Naive B cell (primary cell): ENCODE measurements around the gene RARA. TPM values are rescaled to one million over a fixed set of nuclear protein-coding genes. Genes with fewer than 3 reads are reported as not detected.

Experiments used
- ATAC-seq, 2 donors: fragments of 150-1000 bp; cut with Tn5 transposase; 2 replicates each; pipeline ENCODE4 v1.10.0; 2021; ENCODE audit warnings: low read depth in 2 of 2, mild to moderate bottlenecking in 2 of 2, moderate library complexity in 2 of 2
- DNase-seq: peaks from one replicate; pipeline ENCODE4 v3.0.0; 2022
- H3K27ac Mint-ChIP-seq, 6 donors: one replicate each; pipeline ENCODE4 v1.8.0; 2020 to 2022; ENCODE audit warnings: mild to moderate bottlenecking in 6 of 6, mixed read lengths in 6 of 6, moderate library complexity in 5 of 6, inconsistent platforms in 2 of 6
- H3K27me3 Mint-ChIP-seq, 3 donors: one replicate each; pipeline ENCODE4 v1.8.0; 2021 to 2022; ENCODE audit warnings: mixed read lengths in 3 of 3, mild to moderate bottlenecking in 1 of 3
- H3K36me3 Mint-ChIP-seq, 2 donors: one replicate each; pipeline ENCODE4 v1.8.0; 2020 to 2022; ENCODE audit warnings: mixed read lengths in 2 of 2, inconsistent platforms in 1 of 2, mild to moderate bottlenecking in 1 of 2
- H3K4me1 Mint-ChIP-seq, 3 donors: one replicate each; pipeline ENCODE4 v1.8.0; 2020 to 2022; ENCODE audit warnings: mixed read lengths in 3 of 3, inconsistent platforms in 1 of 3, mild to moderate bottlenecking in 1 of 3, moderate library complexity in 1 of 3
- H3K4me3 Mint-ChIP-seq, 8 donors: one replicate each; pipeline ENCODE4 v1.8.0; 2020 to 2022; ENCODE audit warnings: mild to moderate bottlenecking in 8 of 8, mixed read lengths in 8 of 8, moderate library complexity in 8 of 8, inconsistent platforms in 2 of 8
- H3K9me3 Mint-ChIP-seq, 7 donors: one replicate each; pipeline ENCODE4 v1.8.0; 2020 to 2022; ENCODE audit warnings: mixed read lengths in 7 of 7, mild to moderate bottlenecking in 5 of 7, inconsistent platforms in 2 of 7, moderate library complexity in 1 of 7
- polyA plus RNA-seq, 6 donors: library from polyadenylated mRNA; unstranded; fragments of 300-500 nt; fragmentation: Illumina TruSeq; gene quantifications; one replicate each; pipeline ENCODE4 v1.2.3, GENCODE V29; 2021; ENCODE audit warnings: low read depth in 6 of 6

Gene RARA
- polyA plus RNA-seq, 6 donors from 2014 or later: 3.1 to 12.6 (median 7.8) TPM

GRCh38 chr17:40350689-40351358 is 41.8 kb downstream of the RARA start:
- Mint-ChIP-seq H3K4me3 (no peak overlapping the region), H3K27me3 (no peaks in the 10 kb centered on the region), H3K27ac (peak overlapping the region in 4 of 6 donors; percentile 52 to 99 (median 66)), H3K9me3 (no peaks in the 10 kb centered on the region), H3K4me1 (peaks cover 61 to 77% (median 71%) of the 10 kb centered on the region in 3 donors), H3K36me3 (peaks cover 0 to 19% of the 10 kb centered on the region in 2 donors)
- DNase-seq (no peak), ATAC-seq (no peak)

- ATAC-seq: peak; percentile 31 to 47
These were observed 42.6 kb downstream of the RARA start for GRCh38 chr17:40351359-40352236.

GRCh38 chr17:40352237-40352778 is 43.3 kb downstream of the RARA start:
- Mint-ChIP-seq H3K9me3 (no peaks in the 10 kb centered on the region), H3K27me3 (no peaks in the 10 kb centered on the region), H3K27ac (peak overlapping the region; percentile 70 to 99 (median 86)), H3K4me1 (peaks cover 46 to 62% (median 56%) of the 10 kb centered on the region in 3 donors), H3K36me3 (peaks cover 0 to 19% of the 10 kb centered on the region in 2 donors), H3K4me3 (peak overlapping the region in 2 of 8 donors; percentile 66 to 69)
- ATAC-seq: no peak
- no peak for DNase-seq

More at GRCh38 chr17:40351359-40352236, 42.6 kb downstream of the RARA start:
- no peaks in the 10 kb centered on the region for H3K27me3 Mint-ChIP-seq
- H3K36me3 Mint-ChIP-seq: peaks cover 0 to 19% of the 10 kb centered on the region in 2 donors
- no peaks in the 10 kb centered on the region for H3K9me3 Mint-ChIP-seq
- H3K27ac Mint-ChIP-seq: peak overlapping the region; percentile 59 to 99 (median 86)
- peak overlapping the region in 4 of 8 donors; percentile 10 to 49 (median 22) for H3K4me3 Mint-ChIP-seq
- H3K4me1 Mint-ChIP-seq: peaks cover 53 to 69% (median 63%) of the 10 kb centered on the region in 3 donors
- DNase-seq: peak; percentile 39

- H3K9me3 Mint-ChIP-seq: no peaks in the 10 kb centered on the region
- peaks cover 0 to 19% of the 10 kb centered on the region in 2 donors for H3K36me3 Mint-ChIP-seq
- DNase-seq: no peak
- H3K27ac Mint-ChIP-seq: peak overlapping the region in 5 of 6 donors; percentile 70 to 99 (median 88)
- peak overlapping the region in 3 of 8 donors; percentile 6 to 69 (median 66) for H3K4me3 Mint-ChIP-seq
- peaks cover 41 to 56% (median 50%) of the 10 kb centered on the region in 3 donors for H3K4me1 Mint-ChIP-seq
- ATAC-seq: peak; percentile 31 to 40
- H3K27me3 Mint-ChIP-seq: no peaks in the 10 kb centered on the region
These were observed 43.9 kb downstream of the RARA start for GRCh38 chr17:40352779-40353394.

GRCh38 chr17:40354221-40355122 is 45.5 kb downstream of the RARA start:
- no peak for DNase-seq
- H3K27ac Mint-ChIP-seq: peak overlapping the region in 4 of 6 donors; percentile 30 to 83 (median 62)
- H3K27me3 Mint-ChIP-seq: no peaks in the 10 kb centered on the region
- H3K9me3 Mint-ChIP-seq: no peaks in the 10 kb centered on the region
- no peak for ATAC-seq
- peaks cover 27 to 51% (median 49%) of the 10 kb centered on the region in 3 donors for H3K4me1 Mint-ChIP-seq
- H3K4me3 Mint-ChIP-seq: peak overlapping the region in 1 of 8 donors; percentile 20
- H3K36me3 Mint-ChIP-seq: peaks cover 0 to 13% of the 10 kb centered on the region in 2 donors

GRCh38 chr17:40355123-40355803 is 46.3 kb downstream of the RARA start:
- DNase-seq (peak; percentile 83), ATAC-seq (peak; percentile 63 to 75)
- H3K4me1 Mint-ChIP-seq: peaks cover 24 to 45% (median 41%) of the 10 kb centered on the region in 3 donors
- peak overlapping the region in 2 of 8 donors; percentile 20 to 72 for H3K4me3 Mint-ChIP-seq
- peak overlapping the region in 4 of 6 donors; percentile 30 to 83 (median 43) for H3K27ac Mint-ChIP-seq
- H3K9me3 Mint-ChIP-seq: no peaks in the 10 kb centered on the region
- H3K36me3 Mint-ChIP-seq: peaks cover 0 to 11% of the 10 kb centered on the region in 2 donors
- peaks cover 0 to 6% (median 0%) of the 10 kb centered on the region in 3 donors for H3K27me3 Mint-ChIP-seq

- ATAC-seq: no peak
- no peak for DNase-seq
- Mint-ChIP-seq H3K9me3 (no peaks in the 10 kb centered on the region), H3K36me3 (peaks cover 0 to 11% of the 10 kb centered on the region in 2 donors), H3K4me3 (no peak overlapping the region), H3K27me3 (peaks cover 1 to 14% (median 6%) of the 10 kb centered on the region in 3 donors), H3K4me1 (peaks cover 23 to 41% (median 39%) of the 10 kb centered on the region in 3 donors), H3K27ac (peak overlapping the region in 2 of 6 donors; percentile 39 to 56)
These were observed 47.1 kb downstream of the RARA start for GRCh38 chr17:40355804-40356758.

- no peak for DNase-seq
These were observed 48.3 kb downstream of the RARA start for GRCh38 chr17:40356990-40357881.

GRCh38 chr17:40358323-40359038 is 49.5 kb downstream of the RARA start:
- Mint-ChIP-seq H3K36me3 (no peaks in the 10 kb centered on the region), H3K4me3 (peak overlapping the region in 4 of 8 donors; percentile 6 to 61 (median 28)), H3K27me3 (peaks cover 5 to 32% (median 24%) of the 10 kb centered on the region in 3 donors), H3K27ac (peak overlapping the region in 5 of 6 donors; percentile 47 to 84 (median 61)), H3K4me1 (peaks cover 13 to 32% (median 20%) of the 10 kb centered on the region in 3 donors), H3K9me3 (no peaks in the 10 kb centered on the region)
- DNase-seq (peak; percentile 80), ATAC-seq (peak; percentile 41 to 51)

More at GRCh38 chr17:40356990-40357881, 48.3 kb downstream of the RARA start:
- Mint-ChIP-seq H3K36me3 (peaks cover 0 to 8% of the 10 kb centered on the region in 2 donors), H3K9me3 (no peaks in the 10 kb centered on the region), H3K27me3 (peaks cover 5 to 21% (median 14%) of the 10 kb centered on the region in 3 donors), H3K4me1 (peaks cover 12 to 34% (median 30%) of the 10 kb centered on the region in 3 donors), H3K27ac (peak overlapping the region in 2 of 6 donors; percentile 80 to 82), H3K4me3 (no peak overlapping the region)
- ATAC-seq: no peak
